GM21619 (cell line): Measurements from ENCODE around the gene NDC1.

Experiments
- ATAC-seq: cut with Tn5 transposase; IDR thresholded peaks from one replicate; pipeline ENCODE4 v1.9.1; 2021; ENCODE audit not compliant: unreplicated experiment

The NDC1 gene

GRCh38 chr1:53733447-53733931 is 104.6 kb downstream of the NDC1 start:
- ATAC-seq, result no peak

- ATAC-seq, result no peak
These were observed 105.2 kb downstream of the NDC1 start for GRCh38 chr1:53732912-53733317.

- no peak for ATAC-seq
These were observed 105.7 kb downstream of the NDC1 start for GRCh38 chr1:53732409-53732808.

- no peak for ATAC-seq
These were observed 106.3 kb downstream of the NDC1 start for GRCh38 chr1:53731779-53732305.

- ATAC-seq, result no peak
These were observed 107.0 kb downstream of the NDC1 start for GRCh38 chr1:53731043-53731600.

- no peak for ATAC-seq
These were observed 107.8 kb downstream of the NDC1 start for GRCh38 chr1:53730224-53730865.

GRCh38 chr1:53729456-53730223 is 108.5 kb downstream of the NDC1 start:
- ATAC-seq, result no peak

- ATAC-seq, result no peak
These were observed 109.2 kb downstream of the NDC1 start for GRCh38 chr1:53728702-53729455.

GRCh38 chr1:53728196-53728595 is 109.9 kb downstream of the NDC1 start:
- no peak for ATAC-seq

- ATAC-seq, result no peak
These were observed 110.5 kb downstream of the NDC1 start for GRCh38 chr1:53727461-53728092.

- ATAC-seq, result no peak
These were observed 112.0 kb downstream of the NDC1 start for GRCh38 chr1:53726009-53726600.

- no peak for ATAC-seq
These were observed 112.8 kb downstream of the NDC1 start for GRCh38 chr1:53725238-53725689.

GRCh38 chr1:53722025-53722424 is 116.1 kb downstream of the NDC1 start:
- ATAC-seq, result no peak

GRCh38 chr1:53721088-53721487 is 117.0 kb downstream of the NDC1 start:
- ATAC-seq, result no peak

GRCh38 chr1:53719469-53719868 is 118.6 kb downstream of the NDC1 start:
- ATAC-seq, result no peak

- no peak for ATAC-seq
These were observed 119.7 kb downstream of the NDC1 start for GRCh38 chr1:53718443-53718842.

GRCh38 chr1:53717025-53717804 is 120.9 kb downstream of the NDC1 start:
- ATAC-seq, result no peak

GRCh38 chr1:53716150-53716549 is 121.9 kb downstream of the NDC1 start:
- ATAC-seq, result no peak

GRCh38 chr1:53715478-53715877 is 122.6 kb downstream of the NDC1 start:
- no peak for ATAC-seq
